GM12801 (cell line): Measurements from ENCODE around the gene SEPTIN7.

Experiments
- CTCF ChIP-seq: IDR thresholded peaks from one replicate; pipeline ENCODE4 v1.5.1; 2011; ENCODE audit warnings: control low read depth; ENCODE audit not compliant: insufficient read length; ENCODE audit errors: extremely low read depth

The SEPTIN7 gene

GRCh38 chr7:35839860-35840854 is 39.3 kb downstream of the SEPTIN7 start:
- no peak for TF ChIP-seq CTCF

- no peak for TF ChIP-seq CTCF
Observed at GRCh38 chr7:35846816-35847412, 46.1 kb downstream of the SEPTIN7 start.

GRCh38 chr7:35848725-35849124 is 47.9 kb downstream of the SEPTIN7 start:
- no peak for TF ChIP-seq CTCF

- TF ChIP-seq CTCF = no peak
Observed at GRCh38 chr7:35849158-35849831, 48.4 kb downstream of the SEPTIN7 start.

- TF ChIP-seq CTCF = no peak
Observed at GRCh38 chr7:35849954-35850353, 49.1 kb downstream of the SEPTIN7 start.
